ENCODE data around the gene LGALS9.

The LGALS9 gene

DNA sequence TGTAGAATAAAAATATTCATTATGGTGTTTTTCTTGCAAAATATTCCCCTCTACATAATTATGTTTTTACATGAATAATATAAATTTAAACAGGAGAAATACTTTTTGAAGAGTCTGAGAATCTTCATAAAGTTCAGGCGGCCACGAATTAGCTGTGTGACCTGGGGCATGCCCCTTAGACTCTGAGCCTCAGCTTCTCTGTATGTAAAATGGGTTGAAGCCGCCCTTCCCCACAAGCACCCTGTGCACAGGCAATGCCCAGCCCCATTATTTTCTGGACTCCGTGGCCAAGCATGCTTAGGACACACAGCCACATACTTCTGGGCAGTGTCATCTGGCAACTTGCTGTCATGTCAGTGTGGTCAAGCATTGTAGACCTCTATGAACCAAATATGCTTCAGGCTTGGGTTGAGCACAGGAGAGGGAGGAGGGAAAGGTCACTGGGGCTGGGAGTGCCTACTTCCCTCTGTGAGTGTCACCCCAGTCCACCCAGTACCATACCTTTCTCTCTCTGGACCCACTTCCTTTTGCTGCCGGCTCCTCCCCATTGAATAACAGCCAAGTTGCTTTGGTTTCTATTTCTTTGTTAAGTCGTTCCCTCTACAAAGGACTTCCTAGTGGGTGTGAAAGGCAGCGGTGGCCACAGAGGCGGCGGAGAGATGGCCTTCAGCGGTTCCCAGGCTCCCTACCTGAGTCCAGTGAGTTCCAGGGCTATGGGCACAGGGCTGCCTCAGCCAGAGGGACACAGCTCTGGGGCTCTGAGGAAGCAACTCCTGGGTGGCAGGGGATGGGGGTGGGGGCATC is at the start of gene LGALS9:
LGALS9 (plus strand) TSS at position 582 of the 804 bp plus-strand sequence; CDS start at position 660, 78 bp downstream.
- no peak for DNase-seq (ENCODE audit: low read depth, low spot score)

DNA sequence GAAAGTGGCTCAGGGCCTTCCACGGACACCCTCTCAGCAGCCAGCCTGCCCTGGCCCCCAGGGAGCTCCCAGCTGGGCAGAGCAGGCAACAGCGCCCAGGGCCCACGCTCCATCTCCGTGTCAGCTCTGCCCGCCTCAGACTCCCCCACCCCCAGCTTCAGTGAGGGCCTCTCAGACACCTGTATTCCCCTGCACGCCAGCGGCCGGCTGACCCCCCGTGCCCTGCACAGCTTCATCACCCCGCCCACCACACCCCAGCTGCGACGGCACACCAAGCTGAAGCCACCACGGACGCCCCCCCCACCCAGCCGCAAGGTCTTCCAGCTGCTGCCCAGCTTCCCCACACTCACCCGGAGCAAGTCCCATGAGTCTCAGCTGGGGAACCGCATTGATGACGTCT is 48.3 kb upstream of the LGALS9 start:
- no peak for DNase-seq (ENCODE audit: low read depth, low spot score)

DNA sequence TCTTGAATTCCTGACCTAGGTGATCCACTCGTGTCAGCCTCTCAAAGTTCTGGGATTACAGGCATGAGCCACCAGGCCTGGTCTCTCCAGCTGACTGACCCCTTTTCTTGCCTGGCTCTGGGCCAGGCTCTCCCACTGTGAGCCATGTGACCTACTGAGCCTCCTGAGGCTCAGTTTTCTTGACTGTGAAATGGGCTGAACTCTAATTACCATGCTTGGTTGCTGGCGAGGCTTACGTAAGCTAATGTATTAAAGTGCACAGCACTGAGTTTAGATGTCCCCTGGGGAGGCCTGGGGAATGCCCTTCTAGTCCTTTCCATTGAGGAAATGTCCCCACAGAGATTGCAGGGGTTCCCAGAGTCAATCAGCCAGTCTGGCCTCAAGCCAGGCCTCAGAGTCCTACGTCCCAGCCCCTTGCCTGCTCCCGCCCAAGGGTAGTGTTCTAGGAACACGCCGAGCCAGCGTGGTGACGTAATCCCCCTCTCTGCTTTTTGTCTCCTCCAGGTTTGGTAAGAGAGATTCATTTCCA is 45.8 kb upstream of the LGALS9 start:
- DNase-seq (ENCODE audit: low read depth, low spot score): no peak

DNA sequence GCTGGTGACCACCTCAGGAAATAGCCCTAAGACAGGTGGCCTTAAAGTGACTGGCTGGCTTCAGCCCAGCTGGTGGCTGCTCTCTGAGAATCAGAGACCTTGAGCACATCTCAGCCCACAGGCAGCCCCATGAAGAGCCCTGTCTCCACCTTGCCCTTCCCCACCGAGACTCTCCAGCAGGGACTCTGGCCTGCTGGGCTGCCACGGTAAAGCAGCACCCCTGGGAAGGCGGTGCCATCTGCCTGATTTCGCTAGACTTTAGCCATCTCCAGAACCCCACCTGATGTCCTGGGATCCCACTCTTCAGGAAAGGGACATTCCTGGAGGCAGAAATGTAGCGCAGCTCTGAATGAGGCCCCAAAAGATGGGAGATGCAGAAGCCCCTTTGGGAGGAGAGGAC is 45.2 kb upstream of the LGALS9 start:
- DNase-seq (ENCODE audit: low read depth, low spot score): no peak

DNA sequence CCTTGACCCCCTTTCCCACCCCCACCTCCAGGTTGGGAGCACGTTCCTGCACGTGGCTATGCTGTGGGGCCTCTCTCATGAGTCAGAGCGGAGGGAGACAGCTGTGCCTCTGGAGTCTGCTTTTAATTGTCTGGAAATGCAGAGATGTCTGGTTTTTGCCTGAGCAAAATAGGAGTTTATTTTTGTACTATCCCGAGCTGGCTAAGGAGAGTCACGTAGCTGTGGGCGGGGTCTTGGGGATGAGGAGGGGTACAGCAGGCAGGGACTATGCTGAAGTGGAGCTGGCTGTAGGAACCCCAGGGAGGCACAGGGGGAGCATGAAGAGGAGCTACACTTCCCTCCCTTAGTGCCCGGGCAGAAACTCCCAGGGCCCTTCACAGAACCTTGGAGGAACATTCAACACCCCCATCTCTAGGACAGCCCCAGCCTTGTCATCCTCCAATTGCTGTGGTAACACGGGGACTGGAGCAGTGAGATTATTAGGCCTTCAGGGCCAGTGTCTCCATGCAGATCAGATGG is 44.7 kb upstream of the LGALS9 start:
- DNase-seq (ENCODE audit: low read depth, low spot score): no peak

DNA sequence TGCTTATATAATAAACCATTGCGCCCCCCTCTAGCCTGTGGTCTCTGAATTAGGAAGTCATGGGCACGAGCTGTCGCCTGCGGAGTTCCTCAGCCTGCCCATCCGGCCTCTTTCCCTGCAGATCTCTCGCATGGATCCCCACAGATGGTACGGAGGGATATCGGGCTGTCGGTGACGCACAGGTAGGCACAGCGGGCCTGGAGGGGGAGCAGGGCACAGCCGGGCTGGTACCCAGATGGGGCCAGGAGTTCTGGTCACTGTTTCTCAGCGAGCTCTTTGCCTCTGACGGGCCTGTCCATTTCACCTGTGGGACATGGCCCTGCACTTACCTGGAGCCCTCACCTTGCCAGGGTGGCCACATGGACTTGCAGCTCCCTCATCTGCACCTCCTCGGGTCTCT is 42.6 kb upstream of the LGALS9 start:
- no peak for DNase-seq (ENCODE audit: low read depth, low spot score)

DNA sequence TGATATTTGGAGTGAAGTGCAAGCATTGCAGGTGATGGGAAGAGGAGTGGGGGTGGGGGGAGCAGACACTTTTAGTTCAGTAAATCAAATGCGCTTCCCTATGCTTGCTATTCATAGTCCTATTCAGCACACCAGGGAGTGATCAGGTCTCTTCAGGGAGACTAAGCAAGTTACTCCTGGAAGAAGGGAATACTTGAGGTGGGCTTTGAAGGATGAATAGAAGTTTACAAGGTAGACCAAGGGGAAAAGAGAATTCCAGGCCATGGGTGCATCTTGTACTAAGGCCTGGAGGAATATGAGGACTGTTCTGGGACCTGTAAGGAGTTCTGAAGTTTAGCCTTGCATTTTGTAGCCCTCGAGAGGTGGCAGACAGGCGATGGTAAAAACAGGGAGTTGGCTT is 40.1 kb upstream of the LGALS9 start:
- no peak for DNase-seq (ENCODE audit: low read depth, low spot score)

DNA sequence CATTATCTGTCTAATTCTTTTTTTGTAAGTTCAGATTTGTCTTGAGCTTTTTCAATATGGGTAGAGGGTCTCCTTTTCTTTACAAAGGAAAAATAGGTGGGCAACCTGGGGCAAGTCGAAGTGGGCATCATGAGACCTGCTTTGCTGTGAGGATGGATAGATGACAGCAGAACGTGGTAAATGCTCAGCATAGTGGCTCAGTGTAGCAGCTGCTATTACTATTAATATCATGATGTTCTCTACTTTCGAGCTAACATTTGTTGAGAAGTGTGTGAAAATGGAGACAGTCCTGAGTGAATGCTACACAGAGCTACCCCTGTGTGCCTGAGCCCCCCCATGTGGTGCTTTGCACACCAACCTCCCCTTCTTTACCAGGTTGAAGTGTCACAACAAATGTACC is 39.0 kb upstream of the LGALS9 start:
- no peak for DNase-seq (ENCODE audit: low read depth, low spot score)

DNA sequence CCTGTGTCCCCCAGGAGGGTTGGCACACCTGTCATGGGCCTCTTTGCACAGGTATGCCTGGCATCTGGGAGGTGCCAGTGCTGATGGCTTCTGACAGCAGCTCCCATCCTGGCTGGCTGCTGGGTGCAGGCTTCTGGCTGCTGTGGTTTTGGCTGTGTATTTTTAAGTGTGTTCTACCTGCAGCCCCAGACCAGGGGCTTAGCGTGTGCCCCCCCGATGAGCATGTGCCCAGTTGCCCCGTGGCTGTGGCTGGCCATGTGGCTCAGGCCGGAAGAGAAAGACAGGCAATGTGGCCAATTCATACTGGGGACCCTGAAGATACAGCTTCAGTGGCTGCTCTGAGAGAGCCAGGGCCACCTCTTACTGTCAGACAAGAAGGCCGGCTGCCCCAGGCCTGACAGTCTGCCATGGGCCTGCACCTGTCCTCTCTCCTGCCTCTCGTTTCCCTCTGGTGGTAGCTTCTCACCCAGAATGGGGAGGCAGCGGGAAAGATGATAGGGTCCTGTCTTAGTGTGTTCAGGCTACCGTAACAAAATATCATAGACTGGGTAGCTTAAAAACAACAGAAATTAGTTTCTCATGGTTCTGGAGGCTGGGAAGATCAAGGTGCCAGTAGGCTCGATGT is 37.6 kb upstream of the LGALS9 start:
- DNase-seq (ENCODE audit: low read depth, low spot score): no peak

DNA sequence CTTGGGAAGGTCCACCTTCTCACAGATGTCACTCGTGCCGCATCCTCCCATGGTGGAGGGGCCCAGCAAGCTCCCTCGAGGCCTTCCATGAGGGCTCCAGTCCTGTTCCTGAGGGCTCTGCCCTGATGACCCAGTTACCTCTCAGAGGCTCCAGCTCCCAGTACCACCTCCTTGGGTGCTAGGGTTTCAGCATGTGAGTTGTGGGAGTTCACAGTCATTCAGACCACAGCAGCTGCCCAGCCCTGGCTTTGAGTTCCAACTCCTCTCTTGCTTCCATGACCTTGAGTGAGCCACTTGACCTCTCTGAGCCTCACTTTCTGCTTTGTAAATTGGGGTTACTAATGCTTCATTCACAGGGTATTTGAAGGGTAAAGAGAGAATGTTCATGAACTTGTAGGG is 37.1 kb upstream of the LGALS9 start:
- no peak for DNase-seq (ENCODE audit: low read depth, low spot score)

DNA sequence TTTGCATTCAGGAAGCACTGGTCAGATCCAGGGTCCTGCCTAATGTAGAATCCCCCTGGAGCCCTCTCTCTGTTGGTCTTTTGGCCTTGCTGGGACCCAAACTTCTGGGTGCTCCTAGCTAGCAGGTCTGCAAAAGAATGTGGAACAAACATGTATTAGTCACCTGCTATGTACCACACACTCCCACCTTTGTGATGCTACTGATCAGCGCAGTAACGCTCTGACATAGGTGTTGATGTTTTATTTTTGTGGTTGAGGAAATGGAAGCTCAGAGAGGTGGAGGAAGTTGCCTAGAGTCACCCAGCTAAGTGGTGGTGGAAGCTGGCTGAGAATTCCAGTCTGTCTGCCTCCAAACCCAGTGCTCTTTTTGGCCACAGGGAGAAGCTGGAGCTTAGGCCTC is 35.8 kb upstream of the LGALS9 start:
- DNase-seq (ENCODE audit: low read depth, low spot score): no peak

DNA sequence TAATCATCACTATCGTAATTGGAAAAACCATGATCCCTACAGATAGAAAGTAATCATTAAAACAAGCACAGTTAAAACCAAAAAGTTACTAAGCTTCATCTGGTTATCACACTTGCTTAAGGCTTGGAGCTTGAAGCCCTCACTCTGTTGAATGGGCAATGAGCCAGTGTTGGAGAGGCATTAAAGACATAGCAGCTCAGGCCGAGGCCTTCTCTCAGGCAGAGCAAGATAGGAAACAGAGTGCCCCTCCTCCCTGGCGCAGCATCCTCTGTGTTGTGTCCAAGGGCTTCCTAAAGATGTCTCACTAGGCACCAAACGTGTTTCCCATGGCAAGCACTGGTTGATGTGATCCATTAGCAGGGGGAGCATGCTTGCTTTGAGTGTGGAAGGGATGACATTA is 34.9 kb upstream of the LGALS9 start:
- DNase-seq (ENCODE audit: low read depth, low spot score): no peak

DNA sequence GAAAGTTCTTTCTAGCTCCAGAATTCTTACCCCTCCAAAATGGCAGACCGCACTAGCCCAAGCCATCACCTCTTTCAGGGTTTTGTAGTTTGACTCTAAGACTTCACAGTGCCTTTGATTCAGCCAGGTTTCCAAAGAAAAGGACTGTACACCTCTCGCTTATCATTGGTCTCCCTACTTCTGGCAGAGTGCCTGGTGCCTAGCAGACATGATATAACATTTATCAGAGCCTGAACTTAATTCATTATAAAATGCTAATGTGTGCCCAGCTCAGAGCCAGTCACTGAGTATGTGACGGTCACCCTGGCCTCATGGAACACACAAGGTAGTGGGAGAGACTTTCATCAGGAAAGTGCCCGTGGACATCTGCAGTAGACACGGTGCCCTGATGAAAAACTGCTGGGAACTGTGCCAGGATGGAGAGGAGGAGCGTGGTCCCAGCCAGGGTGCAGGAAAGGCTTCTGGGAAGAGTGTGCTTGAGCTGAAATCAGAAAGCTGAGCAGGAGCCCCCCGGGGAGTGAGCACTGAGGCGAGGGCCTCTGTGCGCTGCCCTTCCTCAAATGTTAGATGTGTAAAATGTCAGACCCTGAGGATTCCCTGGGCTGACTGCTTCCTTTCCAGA is 34.3 kb upstream of the LGALS9 start:
- no peak for DNase-seq (ENCODE audit: low read depth, low spot score)

DNA sequence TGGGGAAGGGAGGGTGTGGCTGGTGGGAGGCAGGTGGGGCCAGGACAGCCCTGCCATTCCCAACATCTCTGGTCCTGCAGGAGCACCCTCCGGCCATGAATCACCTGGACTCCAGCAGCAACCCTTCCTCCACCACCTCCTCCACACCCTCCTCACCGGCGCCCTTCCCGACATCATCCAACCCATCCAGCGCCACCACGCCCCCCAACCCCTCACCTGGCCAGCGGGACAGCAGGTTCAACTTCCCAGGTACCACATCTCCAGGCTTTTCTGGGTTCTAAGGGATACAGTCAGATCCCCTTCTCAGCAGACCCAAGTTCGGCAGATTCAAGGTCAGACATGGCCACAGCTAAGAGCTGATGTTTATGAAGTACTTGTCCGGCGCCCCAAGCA is 33.8 kb upstream of the LGALS9 start:
- no peak for DNase-seq (ENCODE audit: low read depth, low spot score)

DNA sequence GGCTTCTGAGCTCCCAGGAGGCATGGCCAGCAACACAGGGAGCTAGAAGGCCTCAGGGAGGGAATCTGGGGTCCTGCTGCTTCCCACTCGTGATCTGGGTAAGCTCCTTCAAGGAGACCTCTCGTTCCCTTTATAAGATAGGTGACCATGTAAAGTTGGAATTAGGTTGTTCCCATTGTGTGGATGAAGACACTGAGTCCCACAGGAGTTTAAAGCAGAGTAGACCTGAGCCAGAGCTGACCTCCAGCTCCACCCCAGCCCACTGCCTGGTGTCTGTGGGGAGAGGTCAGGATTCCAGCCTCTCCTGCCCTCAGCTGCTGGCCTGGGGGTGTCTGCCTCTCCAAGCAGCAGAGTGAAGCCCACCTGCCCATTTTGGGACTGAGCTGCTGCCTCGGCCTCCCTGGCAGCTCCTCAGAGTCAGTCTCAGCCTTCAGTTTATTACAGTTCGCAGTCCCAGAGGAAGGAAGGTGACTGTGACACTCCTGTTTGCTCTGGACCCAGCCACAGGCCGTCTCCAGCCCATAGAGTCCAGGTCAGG is 33.1 kb upstream of the LGALS9 start:
- no peak for DNase-seq (ENCODE audit: low read depth, low spot score)

DNA sequence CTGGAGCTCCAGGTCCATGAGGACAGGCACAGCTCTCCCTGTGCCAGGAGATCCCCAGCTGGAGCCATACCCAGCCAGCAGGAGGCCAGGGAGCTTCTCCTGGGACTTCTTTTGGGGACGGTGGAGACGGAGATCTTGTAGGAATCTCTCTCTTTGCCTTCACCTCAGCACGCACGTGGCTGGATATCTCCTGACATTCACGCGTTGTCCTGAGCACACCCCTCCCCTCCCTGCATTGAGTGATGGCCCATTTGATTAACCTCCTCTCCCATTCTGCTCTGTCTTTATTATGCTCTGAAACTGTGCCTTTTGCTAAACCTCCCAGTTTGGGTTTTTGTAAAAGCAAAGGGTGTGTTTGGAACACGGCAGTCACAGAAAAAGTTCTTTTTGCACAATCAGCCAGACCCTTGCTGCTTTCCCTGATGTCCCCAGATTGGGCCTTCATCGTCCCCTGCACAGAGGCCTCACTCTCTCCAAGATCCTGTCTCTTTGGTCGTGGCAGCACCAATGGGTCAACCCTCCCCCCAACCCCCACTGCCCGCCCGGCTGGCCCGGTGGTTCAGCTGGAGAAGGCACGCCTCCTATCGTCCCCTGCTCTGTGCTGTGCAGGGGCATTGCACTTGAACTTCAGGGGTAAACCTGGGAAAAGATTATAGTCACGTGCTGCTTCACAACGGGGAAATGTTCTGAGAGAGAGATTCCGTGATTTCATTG is 32.5 kb upstream of the LGALS9 start:
- no peak for DNase-seq (ENCODE audit: low read depth, low spot score)

DNA sequence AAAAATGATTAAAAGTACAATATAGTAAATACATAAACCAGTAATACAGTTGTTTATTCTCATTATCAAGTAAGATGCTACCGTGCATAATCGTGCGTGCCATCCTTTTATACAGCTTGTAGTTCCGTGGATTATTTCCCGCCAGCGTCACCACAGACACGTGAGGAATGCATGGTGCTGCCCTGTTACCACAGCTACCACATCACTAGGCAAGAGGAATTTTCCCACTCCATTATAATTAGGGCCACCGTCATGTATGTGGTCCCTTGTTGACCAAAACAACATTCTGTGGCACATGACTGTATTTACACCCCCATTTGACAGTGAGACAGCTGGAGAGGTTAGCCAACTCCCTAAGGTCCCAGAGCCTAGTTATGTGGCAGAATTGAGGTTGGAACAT is 30.5 kb upstream of the LGALS9 start:
- no peak for DNase-seq (ENCODE audit: low read depth, low spot score)

DNA sequence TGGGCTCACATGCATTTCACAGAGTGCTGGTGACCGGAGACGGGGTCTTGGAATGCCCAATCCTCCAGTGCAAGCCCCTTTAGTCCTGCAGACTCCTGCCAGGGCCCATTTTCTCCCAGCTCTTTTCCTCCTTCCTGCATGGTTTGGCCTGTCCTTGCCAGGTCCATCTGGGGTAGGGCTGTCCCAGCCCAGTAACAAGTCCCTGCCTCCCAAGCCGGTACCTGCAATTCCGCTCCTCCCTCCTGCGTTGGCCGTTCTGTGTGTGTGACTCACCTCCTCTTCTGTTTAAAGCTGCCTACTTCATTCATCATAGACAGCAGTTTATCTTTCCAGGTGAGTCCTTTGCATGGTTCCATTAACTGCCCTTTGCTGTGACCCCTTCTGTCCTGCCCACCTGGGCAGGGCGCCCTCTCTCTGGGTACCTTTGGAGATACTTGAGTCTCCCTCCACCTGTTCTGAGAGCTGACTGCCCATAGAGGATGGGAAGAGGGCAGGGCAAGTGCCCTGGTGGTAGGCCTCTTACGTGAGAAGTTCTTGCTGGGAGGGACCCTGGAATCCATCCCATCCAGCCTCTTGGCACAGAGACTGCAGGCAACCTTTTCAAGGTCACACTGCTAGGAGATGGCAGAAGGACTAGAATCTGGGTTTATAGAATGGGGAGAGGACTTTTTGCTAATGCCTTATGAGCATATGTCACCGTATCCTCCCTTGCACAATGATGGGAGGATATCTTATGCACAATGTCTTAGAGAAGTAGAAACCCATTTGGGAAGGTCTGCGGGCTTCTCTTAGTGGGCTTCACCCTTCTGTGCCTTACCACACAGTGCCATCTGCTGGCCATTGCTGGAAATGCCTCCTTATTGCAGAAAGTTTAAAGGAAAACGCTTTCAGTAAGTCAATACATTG is 29.7 kb upstream of the LGALS9 start:
- DNase-seq (ENCODE audit: low read depth, low spot score): peak; percentile 49

DNA sequence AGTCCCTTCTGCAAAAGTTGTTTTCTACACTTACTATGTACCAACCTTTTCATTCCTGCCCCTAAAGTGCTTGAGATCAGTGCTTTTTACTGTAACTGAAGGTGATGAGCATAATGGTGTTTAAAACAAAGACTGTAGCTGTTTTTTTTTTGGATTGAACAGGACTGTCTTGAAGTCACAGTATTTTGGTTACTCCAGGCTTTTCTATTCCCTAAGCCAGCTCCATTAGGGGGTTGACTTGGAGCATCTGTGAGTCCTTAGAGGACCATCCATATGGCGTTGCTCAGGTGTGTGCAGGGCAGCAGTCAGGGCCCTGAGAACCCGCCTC is 29.0 kb upstream of the LGALS9 start:
- DNase-seq (ENCODE audit: low read depth, low spot score): no peak

DNA sequence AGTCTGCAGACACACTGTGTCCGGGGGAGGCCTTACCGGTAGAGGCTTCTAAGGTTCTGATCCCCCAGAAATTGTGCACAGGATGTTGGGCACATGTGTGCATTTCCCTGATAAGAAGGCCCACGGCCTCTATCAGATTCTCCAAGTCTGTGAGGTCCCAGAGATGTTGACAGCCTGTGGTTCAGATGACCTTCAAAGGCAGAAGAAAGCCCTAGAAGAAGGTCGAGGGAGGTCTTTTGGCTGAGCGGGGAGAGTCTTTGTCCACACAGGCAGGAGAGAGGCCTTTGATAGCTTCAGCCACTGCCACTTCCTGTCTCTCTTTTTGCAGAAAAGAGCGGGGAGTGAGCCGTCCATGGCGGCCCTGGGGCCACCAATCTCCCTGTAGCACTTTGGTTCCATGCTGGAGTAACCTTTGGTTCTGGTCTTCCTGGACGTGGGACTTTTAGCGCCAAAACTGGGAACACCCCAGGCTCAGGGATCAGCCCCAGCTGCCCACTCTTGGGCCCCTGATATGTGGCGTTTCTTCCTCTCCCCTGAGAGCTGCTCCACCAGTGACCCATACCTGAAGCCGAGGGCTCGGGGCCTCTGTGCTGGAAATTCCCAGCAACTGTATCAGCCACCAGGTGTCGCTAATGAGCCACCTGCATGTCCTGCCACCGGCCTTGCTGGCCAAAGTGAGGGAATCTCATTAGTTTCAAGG is 28.1 kb upstream of the LGALS9 start:
- DNase-seq (ENCODE audit: low read depth, low spot score): no peak
